NCI-H2081 (cell line): Measurements from ENCODE around the gene ANGPTL8.

Experiments
- DNase-seq, 2 experiments: peaks; one replicate each; lab custom pipeline; 2025; lab: John Stamatoyannopoulos, UW

ANGPTL8 gene

GRCh38 chr19:11239377-11240000 lies at the start of gene ANGPTL8:
TSS of gene ANGPTL8 (plus strand) at chr19:11239619. CDS start at chr19:11239638, 19 bp downstream.
- no peak for DNase-seq

GRCh38 chr19:11190501-11190900 lies 48.9 kb upstream of the ANGPTL8 start:
- no peak for DNase-seq

GRCh38 chr19:11191273-11191755 lies 48.1 kb upstream of the ANGPTL8 start:
- DNase-seq = no peak

- DNase-seq = peak in 1 of 2 experiments; percentile 24
These were observed 47.5 kb upstream of the ANGPTL8 start for GRCh38 chr19:11191934-11192333.

GRCh38 chr19:11192957-11193939 lies 46.2 kb upstream of the ANGPTL8 start:
- DNase-seq = no peak

GRCh38 chr19:11194173-11194572 lies 45.2 kb upstream of the ANGPTL8 start:
- no peak for DNase-seq

GRCh38 chr19:11194656-11195558 lies 44.5 kb upstream of the ANGPTL8 start:
- DNase-seq = peak; percentile 7 to 27

GRCh38 chr19:11195681-11196080 lies 43.7 kb upstream of the ANGPTL8 start:
- no peak for DNase-seq

- peak in 1 of 2 experiments; percentile 6 for DNase-seq
These were observed 42.8 kb upstream of the ANGPTL8 start for GRCh38 chr19:11196406-11197287.

- DNase-seq = peak; percentile 93 to 94
These were observed 41.9 kb upstream of the ANGPTL8 start, which contains the start of gene KANK2 for GRCh38 chr19:11197291-11198174. TSS of gene KANK2 (minus strand) at chr19:11197545. CDS start at chr19:11194511, 3,034 bp downstream.

- no peak for DNase-seq
These were observed 41.3 kb upstream of the ANGPTL8 start for GRCh38 chr19:11198175-11198534.

- no peak for DNase-seq
These were observed 40.5 kb upstream of the ANGPTL8 start for GRCh38 chr19:11198769-11199424.

- DNase-seq = no peak
These were observed 39.9 kb upstream of the ANGPTL8 start for GRCh38 chr19:11199517-11199916.

GRCh38 chr19:11200015-11200574 lies 39.3 kb upstream of the ANGPTL8 start:
- DNase-seq = no peak

- no peak for DNase-seq
These were observed 38.5 kb upstream of the ANGPTL8 start for GRCh38 chr19:11200931-11201330.

GRCh38 chr19:11201791-11202190 lies 37.6 kb upstream of the ANGPTL8 start:
- no peak for DNase-seq

GRCh38 chr19:11202488-11203193 lies 36.8 kb upstream of the ANGPTL8 start:
- no peak for DNase-seq
